HL-60 (cell line): ENCODE data around the gene SH3YL1.

Experiments used
- DNase-seq, 2 experiments: peaks; one replicate each; pipeline ENCODE4 v3.0.0-alpha.2; 2010 to 2020; ENCODE audit warnings: low read depth in 1 of 2, low spot score in 1 of 2
- H3K27ac ChIP-seq: fragments of 250-450 bp; sonication (Bioruptor Pico); replicated peaks from 2 replicates; pipeline ENCODE4 v1.5.1; 2020; ENCODE audit warnings: mild to moderate bottlenecking, moderate library complexity
- H3K27me3 ChIP-seq: fragments of 250-450 bp; sonication (Bioruptor Pico); 2 replicates; pipeline ENCODE4 v1.5.1; 2021; ENCODE audit warnings: mild to moderate bottlenecking, moderate library complexity; ENCODE audit not compliant: insufficient read depth, poor library complexity, severe bottlenecking
- H3K4me3 ChIP-seq: replicated peaks from 2 replicates; pipeline ENCODE4 v1.5.1; 2011; ENCODE audit warnings: mild to moderate bottlenecking, control low read depth, low read length; ENCODE audit not compliant: insufficient read depth
- GABPA ChIP-seq: IDR thresholded peaks from 2 replicates; pipeline ENCODE4 v1.6.1; 2012; ENCODE audit warnings: low read depth
- POLR2AphosphoS5 ChIP-seq: IDR thresholded peaks from 2 replicates; pipeline ENCODE4 v1.6.1; 2012; ENCODE audit warnings: low read depth
- SPI1 ChIP-seq: IDR thresholded peaks from 2 replicates; pipeline ENCODE4 v1.6.1; 2012; ENCODE audit warnings: low read depth, mild to moderate bottlenecking, borderline replicate concordance
- TF ChIP-seq, protein P1 (sequence below): IDR thresholded peaks from one replicate; pipeline ENCODE4 v1.5.1; 2011; ENCODE audit warnings: low read length, control low read depth, inconsistent platforms; ENCODE audit not compliant: insufficient read depth
- TF ChIP-seq, protein P2 (sequence below): IDR thresholded peaks from 2 replicates; pipeline ENCODE4 v1.6.1; 2012; ENCODE audit warnings: low read depth; ENCODE audit not compliant: insufficient replicate concordance

The SH3YL1 gene

DNA sequence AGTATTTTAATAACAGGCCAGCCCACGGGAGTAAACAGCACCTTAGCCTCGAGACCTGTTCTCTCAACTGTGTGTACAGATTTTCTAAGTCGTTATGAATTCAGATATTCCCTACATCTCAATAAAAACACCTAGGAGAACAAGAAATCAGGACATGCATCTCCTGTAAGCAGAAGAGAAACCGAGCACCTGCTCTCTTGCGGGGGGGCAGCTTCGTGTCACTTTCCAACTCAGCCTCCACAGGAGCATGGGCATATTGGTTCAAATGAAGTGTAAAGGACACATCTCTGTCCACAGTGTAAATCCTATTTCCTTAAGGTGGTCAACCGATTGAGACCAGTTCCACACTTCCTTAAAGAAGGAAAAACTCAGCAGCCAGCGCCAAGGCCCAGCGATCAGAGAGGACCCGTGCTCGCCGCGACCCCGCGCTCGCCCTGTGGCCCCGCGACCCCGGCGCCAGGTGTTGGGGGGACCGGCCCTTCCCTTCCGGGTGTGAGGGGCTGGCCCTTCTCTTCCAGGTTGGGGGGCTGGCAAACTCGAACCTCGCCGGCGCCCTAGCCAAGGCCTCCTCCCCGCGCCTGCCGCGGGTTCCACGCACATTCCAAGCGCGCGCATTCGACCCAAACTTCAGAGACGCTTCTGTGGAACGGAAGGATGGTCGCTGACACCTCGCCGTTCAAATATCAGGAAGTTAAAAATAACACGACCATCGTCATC is 652 bp downstream of the SH3YL1 start:
- Histone ChIP-seq H3K27ac (no peak overlapping the region), H3K4me3 (no peak overlapping the region), H3K27me3 (no peaks in the 10 kb centered on the region)
- TF ChIP-seq, protein P1, sequence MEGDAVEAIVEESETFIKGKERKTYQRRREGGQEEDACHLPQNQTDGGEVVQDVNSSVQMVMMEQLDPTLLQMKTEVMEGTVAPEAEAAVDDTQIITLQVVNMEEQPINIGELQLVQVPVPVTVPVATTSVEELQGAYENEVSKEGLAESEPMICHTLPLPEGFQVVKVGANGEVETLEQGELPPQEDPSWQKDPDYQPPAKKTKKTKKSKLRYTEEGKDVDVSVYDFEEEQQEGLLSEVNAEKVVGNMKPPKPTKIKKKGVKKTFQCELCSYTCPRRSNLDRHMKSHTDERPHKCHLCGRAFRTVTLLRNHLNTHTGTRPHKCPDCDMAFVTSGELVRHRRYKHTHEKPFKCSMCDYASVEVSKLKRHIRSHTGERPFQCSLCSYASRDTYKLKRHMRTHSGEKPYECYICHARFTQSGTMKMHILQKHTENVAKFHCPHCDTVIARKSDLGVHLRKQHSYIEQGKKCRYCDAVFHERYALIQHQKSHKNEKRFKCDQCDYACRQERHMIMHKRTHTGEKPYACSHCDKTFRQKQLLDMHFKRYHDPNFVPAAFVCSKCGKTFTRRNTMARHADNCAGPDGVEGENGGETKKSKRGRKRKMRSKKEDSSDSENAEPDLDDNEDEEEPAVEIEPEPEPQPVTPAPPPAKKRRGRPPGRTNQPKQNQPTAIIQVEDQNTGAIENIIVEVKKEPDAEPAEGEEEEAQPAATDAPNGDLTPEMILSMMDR = no peak
- no peak for DNase-seq

DNA sequence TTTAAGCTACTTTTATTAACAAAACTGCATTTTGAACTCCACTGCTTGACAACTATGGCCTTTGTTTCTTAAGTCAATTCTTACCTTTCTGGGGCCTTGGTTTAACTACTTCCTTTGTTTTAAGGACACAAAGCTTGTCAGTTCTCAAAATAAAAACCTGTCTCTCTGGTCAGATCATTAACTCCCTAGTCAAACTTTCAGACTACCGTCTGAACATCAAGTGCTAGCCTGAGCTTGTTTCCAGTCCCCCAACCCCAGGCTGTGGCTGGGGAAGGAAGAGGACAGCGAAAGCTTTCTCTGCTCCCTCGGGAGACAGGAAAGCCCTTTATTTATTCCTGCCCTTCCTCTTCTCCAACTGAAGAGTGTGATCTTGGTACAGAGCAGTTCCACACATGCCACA is 1.7 kb downstream of the SH3YL1 start:
- no peak for DNase-seq
- TF ChIP-seq POLR2AphosphoS5 = no peak
- TF ChIP-seq, protein P1 = no peak
- TF ChIP-seq, protein P2, sequence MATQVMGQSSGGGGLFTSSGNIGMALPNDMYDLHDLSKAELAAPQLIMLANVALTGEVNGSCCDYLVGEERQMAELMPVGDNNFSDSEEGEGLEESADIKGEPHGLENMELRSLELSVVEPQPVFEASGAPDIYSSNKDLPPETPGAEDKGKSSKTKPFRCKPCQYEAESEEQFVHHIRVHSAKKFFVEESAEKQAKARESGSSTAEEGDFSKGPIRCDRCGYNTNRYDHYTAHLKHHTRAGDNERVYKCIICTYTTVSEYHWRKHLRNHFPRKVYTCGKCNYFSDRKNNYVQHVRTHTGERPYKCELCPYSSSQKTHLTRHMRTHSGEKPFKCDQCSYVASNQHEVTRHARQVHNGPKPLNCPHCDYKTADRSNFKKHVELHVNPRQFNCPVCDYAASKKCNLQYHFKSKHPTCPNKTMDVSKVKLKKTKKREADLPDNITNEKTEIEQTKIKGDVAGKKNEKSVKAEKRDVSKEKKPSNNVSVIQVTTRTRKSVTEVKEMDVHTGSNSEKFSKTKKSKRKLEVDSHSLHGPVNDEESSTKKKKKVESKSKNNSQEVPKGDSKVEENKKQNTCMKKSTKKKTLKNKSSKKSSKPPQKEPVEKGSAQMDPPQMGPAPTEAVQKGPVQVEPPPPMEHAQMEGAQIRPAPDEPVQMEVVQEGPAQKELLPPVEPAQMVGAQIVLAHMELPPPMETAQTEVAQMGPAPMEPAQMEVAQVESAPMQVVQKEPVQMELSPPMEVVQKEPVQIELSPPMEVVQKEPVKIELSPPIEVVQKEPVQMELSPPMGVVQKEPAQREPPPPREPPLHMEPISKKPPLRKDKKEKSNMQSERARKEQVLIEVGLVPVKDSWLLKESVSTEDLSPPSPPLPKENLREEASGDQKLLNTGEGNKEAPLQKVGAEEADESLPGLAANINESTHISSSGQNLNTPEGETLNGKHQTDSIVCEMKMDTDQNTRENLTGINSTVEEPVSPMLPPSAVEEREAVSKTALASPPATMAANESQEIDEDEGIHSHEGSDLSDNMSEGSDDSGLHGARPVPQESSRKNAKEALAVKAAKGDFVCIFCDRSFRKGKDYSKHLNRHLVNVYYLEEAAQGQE = no peak
- no peak overlapping the region for H3K4me3 ChIP-seq
- no peak overlapping the region for H3K27ac ChIP-seq
- no peaks in the 10 kb centered on the region for H3K27me3 ChIP-seq

DNA sequence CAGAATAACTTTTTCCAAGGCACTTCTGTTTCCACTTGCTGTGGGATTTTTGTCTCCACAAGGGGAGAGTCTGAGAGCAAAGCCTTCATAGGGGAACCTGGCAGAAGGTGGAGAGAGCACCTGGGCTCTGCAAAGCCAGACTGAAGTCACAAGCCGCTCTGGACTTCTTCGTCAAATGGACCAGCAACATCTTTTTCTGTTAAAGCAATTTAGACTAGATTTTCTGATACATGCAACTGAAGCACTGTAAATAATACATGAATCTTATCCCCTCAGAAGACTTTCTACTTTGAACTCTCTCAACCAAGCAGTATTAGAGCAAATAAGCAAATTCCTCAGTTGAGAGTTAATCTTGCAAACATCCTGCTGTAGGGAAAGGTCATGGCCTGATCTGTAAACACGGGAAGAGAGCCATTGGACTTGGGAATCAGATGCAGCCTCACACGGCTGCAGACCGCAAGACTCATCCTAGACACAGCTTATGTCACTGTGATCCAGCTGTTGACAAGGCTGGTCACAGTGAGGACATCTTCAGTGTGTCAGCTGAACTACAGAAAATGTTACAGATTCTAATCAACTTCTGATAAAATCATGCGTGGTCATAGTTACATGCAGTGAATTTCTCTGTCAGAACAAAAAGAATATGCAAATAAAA is 3.2 kb downstream of the SH3YL1 start:
- DNase-seq = no peak
- no peak overlapping the region for H3K27ac ChIP-seq
- TF ChIP-seq SPI1 (no peak), POLR2AphosphoS5 (no peak), GABPA (no peak)
- TF ChIP-seq, protein P1 = no peak
- TF ChIP-seq, protein P2 = no peak
- H3K4me3 ChIP-seq = no peak overlapping the region
- no peaks in the 10 kb centered on the region for H3K27me3 ChIP-seq

DNA sequence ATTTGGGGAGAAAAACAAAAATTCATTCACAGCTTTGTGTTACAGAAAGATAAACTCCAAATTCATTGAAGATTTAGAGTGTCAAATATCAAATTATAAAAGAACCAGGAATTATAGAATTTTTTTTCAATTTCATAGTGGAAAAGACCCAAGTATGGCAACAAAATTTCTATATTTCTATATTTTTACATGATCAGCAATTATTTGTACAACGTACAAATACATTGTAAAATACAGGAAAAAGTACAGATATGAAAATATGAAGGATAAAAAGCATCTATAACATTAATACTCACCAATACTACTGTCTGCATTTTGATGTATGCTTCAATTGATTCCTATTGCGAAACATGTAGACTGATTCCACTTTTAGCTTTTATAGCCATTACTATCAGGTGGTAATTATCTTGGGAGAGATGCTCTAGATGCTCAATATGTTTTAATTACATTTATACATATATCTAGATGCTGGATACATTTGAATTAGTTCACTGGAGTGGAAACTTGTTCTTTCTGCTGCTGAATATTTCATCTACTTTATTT is 4.0 kb downstream of the SH3YL1 start:
- TF ChIP-seq POLR2AphosphoS5 = no peak
- TF ChIP-seq, protein P1 = no peak
- TF ChIP-seq, protein P2 = no peak
- no peak for TF ChIP-seq SPI1
- no peak for TF ChIP-seq GABPA
- no peak for DNase-seq
- no peak overlapping the region for H3K4me3 ChIP-seq
- H3K27ac ChIP-seq = no peak overlapping the region
- H3K27me3 ChIP-seq = no peaks in the 10 kb centered on the region
